A549 (cell line): ENCODE data around the gene AMZ1.

Experiments
- ATOH8 ChIP-seq: fragments of 250-450 bp; sonication (Bioruptor Pico); IDR thresholded peaks from 2 replicates; pipeline ENCODE4 v1.5.0; 2020; ENCODE audit warnings: low read depth, mild to moderate bottlenecking, moderate library complexity
- CHD4 ChIP-seq: fragments of 200-600 bp; sonication (generic); IDR thresholded peaks from 2 replicates; pipeline ENCODE4 v1.6.1; 2016; ENCODE audit warnings: antibody characterized with exemption, mild to moderate bottlenecking, borderline replicate concordance
- CTCF ChIP-seq: fragments of >200 bp; sonication (Bioruptor Twin); formaldehyde crosslinking; IDR thresholded peaks from 3 replicates; pipeline ENCODE4 v1.5.1; 2016
- FOSL2 ChIP-seq, 2 experiments: fragments of 450-650 bp in 1 of 2; fragments of >200 bp in 1 of 2; sonication (Bioruptor Twin) in 1 of 2; formaldehyde crosslinking; IDR thresholded peaks; 2 replicates each; pipeline versions ENCODE4 v1.5.0 to v1.6.1; 2016 to 2020; ENCODE audit warnings: mild to moderate bottlenecking in 1 of 2, moderate library complexity in 1 of 2
- MAX ChIP-seq: IDR thresholded peaks from 2 replicates; pipeline ENCODE4 v1.6.1; 2012
- NFE2L2 ChIP-seq: fragments of 150-350 bp; conservative IDR thresholded peaks from 2 replicates; pipeline ENCODE4 v1.6.1; 2014; ENCODE audit warnings: low read length
- PHF8 ChIP-seq: fragments of 200-600 bp; sonication (generic); IDR thresholded peaks from 2 replicates; pipeline ENCODE4 v1.6.1; 2016; ENCODE audit warnings: low read depth, mild to moderate bottlenecking, antibody characterized with exemption, moderate library complexity, borderline replicate concordance
- POLR2A ChIP-seq: IDR thresholded peaks from 2 replicates; pipeline ENCODE4 v1.6.1; 2012; ENCODE audit warnings: mild to moderate bottlenecking, low read length
- POLR2AphosphoS2 ChIP-seq: conservative IDR thresholded peaks from 2 replicates; pipeline ENCODE4 v1.6.1; 2012; ENCODE audit warnings: low read length, improper control_type of control experiment, inconsistent platforms
- RAD21 ChIP-seq, 2 experiments: fragments of >200 bp in 1 of 2; sonication (Bioruptor Twin) in 1 of 2; formaldehyde crosslinking in 1 of 2; IDR thresholded peaks in 1 of 2; conservative IDR thresholded peaks in 1 of 2; 2 replicates in 1 of 2; 3 replicates in 1 of 2; pipeline ENCODE4 v1.6.1; 2012 to 2018; ENCODE audit warnings: inconsistent platforms in 1 of 2
- RCOR1 ChIP-seq: fragments of 150-350 bp; IDR thresholded peaks from 2 replicates; pipeline ENCODE4 v1.6.1; 2014; ENCODE audit warnings: antibody characterized with exemption, low read length, low read depth
- REST ChIP-seq: fragments of 200-600 bp; sonication (generic); IDR thresholded peaks from 2 replicates; pipeline ENCODE4 v1.6.1; 2016; ENCODE audit warnings: antibody characterized with exemption, mild to moderate bottlenecking, moderate library complexity

- TF ChIP-seq CTCF (no peak), POLR2A (no peak), RAD21 (conservative IDR thresholded peaks at IDR 0.05 in 1 of 2, IDR thresholded peaks at IDR 0.05 in 1 of 2) (no peak), ATOH8 (CRISPR knock-in tag) (no peak), RCOR1 (no peak), REST (no peak), FOSL2 (IDR thresholded peaks at IDR 0.05) (no peak), FOSL2 (CRISPR knock-in tag; IDR thresholded peaks at IDR 0.05) (no peak), PHF8 (no peak), MAX (no peak), CHD4 (no peak), NFE2L2 (no peak), POLR2AphosphoS2 (no peak)
Observed at GRCh38 chr7:2701832-2702593, 14.0 kb downstream of the AMZ1 start.
